NT2/D1 (cell line): Measurements from ENCODE around the gene RBBP8NL.

Experiments
- SUZ12 ChIP-seq: IDR thresholded peaks from 2 replicates; pipeline ENCODE4 v1.6.1; 2011; ENCODE audit not compliant: insufficient read length, insufficient read depth; ENCODE audit errors: extremely low read depth
- YY1 ChIP-seq: IDR thresholded peaks from 2 replicates; pipeline ENCODE4 v1.6.1; 2011; ENCODE audit not compliant: insufficient read length, insufficient read depth
- ZNF274 ChIP-seq: IDR thresholded peaks from 2 replicates; pipeline ENCODE4 v1.6.1; 2011; ENCODE audit warnings: mild to moderate bottlenecking, low read depth, low read length

DNA sequence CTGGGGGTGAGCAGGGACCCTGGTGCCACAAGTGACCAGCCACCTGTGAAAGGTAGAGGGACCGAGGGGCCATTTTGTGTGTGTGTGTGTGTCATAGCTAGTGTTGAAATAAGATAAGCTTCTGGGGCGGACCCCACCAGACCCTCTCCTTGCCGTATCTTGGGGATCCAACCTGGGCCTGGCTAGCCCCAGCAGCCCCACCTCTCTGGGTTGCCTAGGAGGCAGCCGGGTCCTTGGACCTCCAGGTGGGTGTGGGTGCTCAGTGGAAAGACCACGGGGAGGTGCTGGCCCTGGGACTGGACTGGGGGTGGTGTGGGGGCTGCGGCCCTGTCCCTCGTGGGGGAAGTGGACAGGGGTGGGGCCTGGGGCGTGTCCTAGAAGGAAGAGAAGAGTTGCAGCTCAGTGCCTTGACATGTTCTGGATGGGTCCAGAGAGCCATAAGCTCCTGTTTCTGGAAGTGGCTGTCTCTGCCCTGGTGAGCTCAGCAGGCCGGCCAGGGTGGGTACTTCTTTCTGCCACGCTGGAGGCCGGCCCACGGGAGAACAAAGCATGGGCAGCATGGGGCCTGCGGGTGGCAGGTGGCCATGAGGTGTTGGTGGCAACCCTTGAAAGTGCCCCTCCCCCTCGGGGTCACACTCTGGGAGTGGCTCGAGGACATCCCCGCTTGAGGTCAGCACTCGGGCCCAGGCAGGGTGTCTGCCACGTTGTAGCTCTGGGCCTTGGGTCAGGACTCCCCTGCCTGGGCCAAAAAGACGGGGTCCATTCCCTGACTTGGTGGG is 8.4 kb downstream of the RBBP8NL start:
- TF ChIP-seq YY1 (no peak), SUZ12 (no peak), ZNF274 (no peak)
